RWPE1 (cell line): ENCODE data around the gene ABHD17B.
"Not testable (repeated sequence)": the region's sequence is repeated elsewhere in the genome, so short reads cannot be mapped to it uniquely, and the experiment has no call there.

Source experiments
- CTCF ChIA-PET: fragments of 350-600 bp; sonication (Branson Sonifier 250); formaldehyde crosslinking; extraction: SDS; loops from one replicate; lab custom pipeline; 2021; lab: Yijun Ruan, JAX
- POLR2A ChIA-PET: fragments of 400-600 bp; formaldehyde crosslinking; extraction: SDS; loops from one replicate; lab custom pipeline; 2020; ENCODE audit warnings: antibody characterized with exemption; ENCODE audit not compliant: low non-redundant PET; lab: Yijun Ruan, JAX
- DNase-seq: peaks from one replicate; pipeline ENCODE4 v3.0.0; 2012; ENCODE audit warnings: low spot score
- H3K27ac ChIP-seq: fragments of 450-650 bp; 2 replicates; pipeline ENCODE4 v1.5.1; 2017
- TF ChIP-seq, protein P1 (sequence below): fragments of 450-650 bp; conservative IDR thresholded peaks from 2 replicates; pipeline ENCODE4 v1.5.1; 2017; ENCODE audit warnings: low read depth, mild to moderate bottlenecking

ABHD17B gene

DNA sequence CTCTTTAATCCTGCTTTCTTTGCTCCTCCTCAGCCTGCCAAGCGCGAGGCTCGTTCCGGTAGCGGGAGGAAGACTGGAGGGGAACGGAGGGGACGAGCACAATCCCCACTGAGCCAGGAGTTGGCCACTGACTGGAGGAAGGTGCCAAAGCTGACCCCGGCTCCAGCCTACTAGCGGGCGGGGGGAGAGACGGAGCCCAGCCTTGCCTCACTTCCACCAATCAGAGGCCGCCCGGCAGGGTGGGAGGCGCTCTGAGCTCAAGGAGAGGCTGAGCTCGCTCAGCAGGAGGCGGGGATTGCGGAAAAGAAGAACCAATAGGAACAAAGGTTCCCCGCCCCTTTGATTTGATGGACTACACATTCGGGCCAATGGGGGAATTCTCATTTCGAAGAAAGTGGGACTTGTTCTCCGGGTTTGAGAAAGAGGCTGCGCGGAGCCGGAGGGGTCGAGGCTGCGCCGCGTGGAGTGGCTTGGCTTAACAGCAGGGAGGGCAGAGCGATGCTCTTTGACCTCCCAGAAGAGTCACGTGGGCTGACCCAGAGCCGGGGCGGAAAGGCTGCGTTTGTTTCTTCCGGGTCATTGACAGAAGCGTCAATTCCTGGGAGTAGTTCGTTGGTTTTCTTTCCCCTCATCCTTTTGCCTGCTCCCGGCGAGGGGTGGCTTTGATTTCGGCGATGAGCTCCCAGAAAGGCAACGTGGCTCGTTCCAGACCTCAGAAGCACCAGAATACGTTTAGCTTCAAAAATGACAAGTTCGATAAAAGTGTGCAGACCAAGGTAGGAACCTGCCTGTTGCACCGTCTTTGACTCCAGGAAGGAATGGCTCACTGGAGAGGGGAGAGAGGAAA, at the start of gene ABHD17B, which contains the start of gene C9orf85:
TSS of gene ABHD17B (minus strand) at position 133 of the 847 bp plus-strand sequence. CDS start 36,113 bp downstream, outside the sequence.
TSS of gene C9orf85 (plus strand) at position 579 of the 847 bp plus-strand sequence. CDS start at position 675, 96 bp downstream.
- peak; percentile 99 for DNase-seq
- TF ChIP-seq, protein P1, sequence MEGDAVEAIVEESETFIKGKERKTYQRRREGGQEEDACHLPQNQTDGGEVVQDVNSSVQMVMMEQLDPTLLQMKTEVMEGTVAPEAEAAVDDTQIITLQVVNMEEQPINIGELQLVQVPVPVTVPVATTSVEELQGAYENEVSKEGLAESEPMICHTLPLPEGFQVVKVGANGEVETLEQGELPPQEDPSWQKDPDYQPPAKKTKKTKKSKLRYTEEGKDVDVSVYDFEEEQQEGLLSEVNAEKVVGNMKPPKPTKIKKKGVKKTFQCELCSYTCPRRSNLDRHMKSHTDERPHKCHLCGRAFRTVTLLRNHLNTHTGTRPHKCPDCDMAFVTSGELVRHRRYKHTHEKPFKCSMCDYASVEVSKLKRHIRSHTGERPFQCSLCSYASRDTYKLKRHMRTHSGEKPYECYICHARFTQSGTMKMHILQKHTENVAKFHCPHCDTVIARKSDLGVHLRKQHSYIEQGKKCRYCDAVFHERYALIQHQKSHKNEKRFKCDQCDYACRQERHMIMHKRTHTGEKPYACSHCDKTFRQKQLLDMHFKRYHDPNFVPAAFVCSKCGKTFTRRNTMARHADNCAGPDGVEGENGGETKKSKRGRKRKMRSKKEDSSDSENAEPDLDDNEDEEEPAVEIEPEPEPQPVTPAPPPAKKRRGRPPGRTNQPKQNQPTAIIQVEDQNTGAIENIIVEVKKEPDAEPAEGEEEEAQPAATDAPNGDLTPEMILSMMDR = no peak
- H3K27ac ChIP-seq = peak within 1 kb of the TSS; percentile 97
- ChIA-PET CTCF (interaction anchor here (0.6 to 2.1 kb wide), 2 partner anchors 114 to 841 kb away, joined by 3 to 4 read pairs; no protein-coding TSS in a partner anchor), POLR2A (interaction anchor here (0.6 kb wide), 1 partner anchor 92 kb away, joined by 4 read pairs; no protein-coding TSS in a partner anchor)

DNA sequence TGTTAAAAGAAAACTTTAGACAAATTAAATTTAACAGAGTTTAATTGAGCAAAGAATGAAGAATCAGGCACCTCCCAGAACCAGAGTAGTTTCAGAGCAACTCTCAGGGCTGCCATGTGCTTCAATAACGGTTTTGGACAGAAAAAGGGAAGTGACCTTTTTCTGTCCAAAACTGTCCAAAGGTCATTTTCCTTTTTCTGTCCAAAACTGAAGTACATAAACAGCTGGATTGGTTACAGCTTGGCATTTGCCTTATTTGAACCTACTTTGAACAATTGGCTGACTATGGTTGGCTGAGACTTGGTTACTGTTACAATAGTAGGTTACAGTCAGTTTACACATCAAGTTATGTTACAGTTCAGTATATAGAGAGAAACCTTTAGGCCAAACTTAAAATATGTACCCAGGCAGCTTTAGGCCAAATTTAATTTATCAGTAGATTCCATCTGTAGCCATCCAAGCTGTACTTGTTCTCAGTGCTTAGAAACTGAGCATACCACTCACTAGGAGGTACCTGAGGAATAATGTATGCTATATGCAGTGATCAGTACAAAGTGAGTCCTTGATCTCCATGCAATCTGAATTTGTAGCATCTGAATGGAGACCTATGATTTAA, 44.4 kb upstream of the ABHD17B start:
- POLR2A ChIA-PET = no interaction called here
- CTCF ChIA-PET = interaction anchor here (0.6 kb wide), 1 partner anchor 40 kb away, joined by 3 read pairs; no protein-coding TSS in a partner anchor
- TF ChIP-seq, protein P1 = no peak

GRCh38 chr9:71954652-71955051, 43.7 kb upstream of the ABHD17B start:
- CTCF ChIA-PET = interaction anchor here (0.6 kb wide), 1 partner anchor 40 kb away, joined by 3 read pairs; no protein-coding TSS in a partner anchor
- DNase-seq, H3K27ac ChIP-seq, POLR2A ChIA-PET: not testable (repeated sequence)

More for the DNA sequence above, 44.4 kb upstream of the ABHD17B start:
- H3K27ac ChIP-seq = no peak overlapping the region
- DNase-seq = no peak

DNA sequence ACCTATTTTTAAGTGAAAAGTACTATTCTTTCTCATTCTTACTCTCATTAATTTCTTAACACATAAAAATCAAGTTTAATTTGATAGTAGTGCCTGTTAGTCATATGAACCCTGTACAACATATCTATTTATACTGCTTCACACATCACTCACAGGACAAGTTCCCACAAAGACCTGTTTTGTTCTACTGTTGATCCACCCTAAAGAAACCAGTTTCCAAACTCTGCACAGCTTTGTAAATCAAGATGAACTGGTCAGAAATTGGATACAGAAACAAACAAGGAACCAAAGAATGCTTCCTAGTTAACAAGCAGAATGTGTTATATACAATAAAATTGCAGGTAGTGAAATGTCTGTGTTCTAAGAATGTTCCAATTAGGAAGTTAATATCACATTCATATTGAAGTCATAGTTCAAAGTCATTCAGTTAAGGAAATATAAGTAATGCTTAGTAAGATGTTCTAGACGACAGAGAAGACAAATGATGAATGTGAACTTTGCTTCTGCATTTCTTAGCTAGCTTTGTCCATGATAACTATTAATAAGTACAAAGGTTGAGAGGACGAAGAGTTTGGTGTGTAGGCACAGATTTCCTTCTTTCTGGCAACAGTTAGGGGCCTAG, 33.9 kb upstream of the ABHD17B start:
- TF ChIP-seq, protein P1 = no peak
- POLR2A ChIA-PET = no interaction called here
- CTCF ChIA-PET = interaction anchor here (0.6 to 0.7 kb wide), 2 partner anchors 9 to 89 kb away, joined by 3 read pairs; no protein-coding TSS in a partner anchor
- DNase-seq = peak; percentile 76
- H3K27ac ChIP-seq = no peak overlapping the region

DNA sequence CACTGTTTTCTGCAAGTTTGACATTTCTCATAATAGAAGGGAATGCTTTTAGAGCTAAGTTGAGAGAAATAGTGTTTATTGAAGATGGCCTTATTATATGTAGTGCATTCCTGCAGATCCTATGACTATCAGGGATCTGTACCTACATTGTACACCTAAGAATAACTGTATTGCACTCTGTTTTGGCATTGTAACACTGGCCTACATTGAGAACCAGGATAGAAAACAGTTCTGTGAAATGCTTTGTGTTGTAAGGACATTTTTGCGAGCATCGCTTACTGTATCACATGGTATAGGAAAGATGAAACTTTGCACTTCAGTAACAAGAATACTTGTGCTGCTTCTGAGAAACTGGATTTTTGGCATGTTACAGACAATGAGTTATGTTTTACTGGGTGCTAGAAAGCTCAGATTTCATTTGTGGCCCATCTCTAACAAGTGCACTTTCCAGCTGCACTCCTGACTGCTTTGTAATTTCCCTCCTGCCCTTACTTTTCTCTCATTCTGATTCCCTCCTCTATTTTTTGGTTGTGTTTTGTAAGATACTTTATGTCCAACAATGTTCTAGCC, 31.1 kb upstream of the ABHD17B start:
- no peak overlapping the region for H3K27ac ChIP-seq
- no peak for DNase-seq
- TF ChIP-seq, protein P1 = no peak
- ChIA-PET POLR2A (no interaction called here), CTCF (no interaction called here)

DNA sequence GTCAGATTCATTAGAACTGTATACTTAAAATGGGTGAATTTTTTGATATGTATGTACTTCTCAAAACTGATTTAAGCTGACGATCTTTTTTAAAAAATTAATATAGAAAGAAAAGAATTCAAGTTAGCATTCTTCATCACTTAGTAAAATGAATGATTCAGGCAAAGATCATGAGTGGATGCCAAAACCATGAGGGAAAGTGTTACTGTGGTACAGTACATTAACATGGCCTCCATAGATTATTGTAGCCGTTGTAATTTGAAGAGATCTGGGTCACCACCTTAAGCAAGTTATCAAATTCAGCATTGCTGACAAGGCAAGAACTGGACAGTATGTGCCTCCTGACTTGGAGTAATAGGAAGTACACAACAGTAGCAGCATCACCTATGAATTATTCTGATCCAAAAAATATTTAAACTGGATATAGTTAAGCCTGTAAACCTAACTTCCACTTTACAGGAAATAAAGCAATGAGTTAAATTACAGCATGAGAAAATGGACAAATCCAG, 30.1 kb upstream of the ABHD17B start:
- ChIA-PET POLR2A (no interaction called here), CTCF (interaction anchor here (0.8 kb wide), 1 partner anchor 46 kb away, joined by 4 read pairs; no protein-coding TSS in a partner anchor)
- TF ChIP-seq, protein P1 = no peak
- no peak for DNase-seq
- H3K27ac ChIP-seq = no peak overlapping the region
